ENCODE data around the gene NSMF. TPM values are rescaled to one million over a fixed set of nuclear protein-coding genes. Genes with fewer than 3 reads are reported as not detected.

Gene NSMF
- total and polyA plus RNA-seq, 2 experiments from 2014 or later, result 20.3 to 103 TPM

DNA sequence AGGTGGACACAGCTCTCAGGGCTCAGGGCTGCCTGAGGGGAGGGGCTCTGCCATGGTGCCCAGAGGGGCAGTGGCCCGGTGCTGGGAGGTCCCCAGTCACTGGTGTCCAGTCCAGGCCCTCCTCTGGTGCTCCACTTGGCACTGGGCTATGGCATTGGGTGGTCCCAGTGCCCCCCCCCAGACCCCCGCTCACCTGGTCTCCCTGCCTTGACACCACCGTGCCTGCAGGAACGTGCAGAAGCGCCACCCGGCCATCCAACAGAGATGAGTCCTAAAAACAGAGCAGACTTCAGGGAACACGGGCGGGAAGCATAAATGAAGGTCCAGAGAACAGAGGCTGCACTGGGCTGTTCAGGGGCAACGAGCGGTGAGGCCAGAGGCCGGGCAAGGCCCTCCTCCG is 42.3 kb upstream of the NSMF start (continued):
- TF ChIP-seq, protein P1, sequence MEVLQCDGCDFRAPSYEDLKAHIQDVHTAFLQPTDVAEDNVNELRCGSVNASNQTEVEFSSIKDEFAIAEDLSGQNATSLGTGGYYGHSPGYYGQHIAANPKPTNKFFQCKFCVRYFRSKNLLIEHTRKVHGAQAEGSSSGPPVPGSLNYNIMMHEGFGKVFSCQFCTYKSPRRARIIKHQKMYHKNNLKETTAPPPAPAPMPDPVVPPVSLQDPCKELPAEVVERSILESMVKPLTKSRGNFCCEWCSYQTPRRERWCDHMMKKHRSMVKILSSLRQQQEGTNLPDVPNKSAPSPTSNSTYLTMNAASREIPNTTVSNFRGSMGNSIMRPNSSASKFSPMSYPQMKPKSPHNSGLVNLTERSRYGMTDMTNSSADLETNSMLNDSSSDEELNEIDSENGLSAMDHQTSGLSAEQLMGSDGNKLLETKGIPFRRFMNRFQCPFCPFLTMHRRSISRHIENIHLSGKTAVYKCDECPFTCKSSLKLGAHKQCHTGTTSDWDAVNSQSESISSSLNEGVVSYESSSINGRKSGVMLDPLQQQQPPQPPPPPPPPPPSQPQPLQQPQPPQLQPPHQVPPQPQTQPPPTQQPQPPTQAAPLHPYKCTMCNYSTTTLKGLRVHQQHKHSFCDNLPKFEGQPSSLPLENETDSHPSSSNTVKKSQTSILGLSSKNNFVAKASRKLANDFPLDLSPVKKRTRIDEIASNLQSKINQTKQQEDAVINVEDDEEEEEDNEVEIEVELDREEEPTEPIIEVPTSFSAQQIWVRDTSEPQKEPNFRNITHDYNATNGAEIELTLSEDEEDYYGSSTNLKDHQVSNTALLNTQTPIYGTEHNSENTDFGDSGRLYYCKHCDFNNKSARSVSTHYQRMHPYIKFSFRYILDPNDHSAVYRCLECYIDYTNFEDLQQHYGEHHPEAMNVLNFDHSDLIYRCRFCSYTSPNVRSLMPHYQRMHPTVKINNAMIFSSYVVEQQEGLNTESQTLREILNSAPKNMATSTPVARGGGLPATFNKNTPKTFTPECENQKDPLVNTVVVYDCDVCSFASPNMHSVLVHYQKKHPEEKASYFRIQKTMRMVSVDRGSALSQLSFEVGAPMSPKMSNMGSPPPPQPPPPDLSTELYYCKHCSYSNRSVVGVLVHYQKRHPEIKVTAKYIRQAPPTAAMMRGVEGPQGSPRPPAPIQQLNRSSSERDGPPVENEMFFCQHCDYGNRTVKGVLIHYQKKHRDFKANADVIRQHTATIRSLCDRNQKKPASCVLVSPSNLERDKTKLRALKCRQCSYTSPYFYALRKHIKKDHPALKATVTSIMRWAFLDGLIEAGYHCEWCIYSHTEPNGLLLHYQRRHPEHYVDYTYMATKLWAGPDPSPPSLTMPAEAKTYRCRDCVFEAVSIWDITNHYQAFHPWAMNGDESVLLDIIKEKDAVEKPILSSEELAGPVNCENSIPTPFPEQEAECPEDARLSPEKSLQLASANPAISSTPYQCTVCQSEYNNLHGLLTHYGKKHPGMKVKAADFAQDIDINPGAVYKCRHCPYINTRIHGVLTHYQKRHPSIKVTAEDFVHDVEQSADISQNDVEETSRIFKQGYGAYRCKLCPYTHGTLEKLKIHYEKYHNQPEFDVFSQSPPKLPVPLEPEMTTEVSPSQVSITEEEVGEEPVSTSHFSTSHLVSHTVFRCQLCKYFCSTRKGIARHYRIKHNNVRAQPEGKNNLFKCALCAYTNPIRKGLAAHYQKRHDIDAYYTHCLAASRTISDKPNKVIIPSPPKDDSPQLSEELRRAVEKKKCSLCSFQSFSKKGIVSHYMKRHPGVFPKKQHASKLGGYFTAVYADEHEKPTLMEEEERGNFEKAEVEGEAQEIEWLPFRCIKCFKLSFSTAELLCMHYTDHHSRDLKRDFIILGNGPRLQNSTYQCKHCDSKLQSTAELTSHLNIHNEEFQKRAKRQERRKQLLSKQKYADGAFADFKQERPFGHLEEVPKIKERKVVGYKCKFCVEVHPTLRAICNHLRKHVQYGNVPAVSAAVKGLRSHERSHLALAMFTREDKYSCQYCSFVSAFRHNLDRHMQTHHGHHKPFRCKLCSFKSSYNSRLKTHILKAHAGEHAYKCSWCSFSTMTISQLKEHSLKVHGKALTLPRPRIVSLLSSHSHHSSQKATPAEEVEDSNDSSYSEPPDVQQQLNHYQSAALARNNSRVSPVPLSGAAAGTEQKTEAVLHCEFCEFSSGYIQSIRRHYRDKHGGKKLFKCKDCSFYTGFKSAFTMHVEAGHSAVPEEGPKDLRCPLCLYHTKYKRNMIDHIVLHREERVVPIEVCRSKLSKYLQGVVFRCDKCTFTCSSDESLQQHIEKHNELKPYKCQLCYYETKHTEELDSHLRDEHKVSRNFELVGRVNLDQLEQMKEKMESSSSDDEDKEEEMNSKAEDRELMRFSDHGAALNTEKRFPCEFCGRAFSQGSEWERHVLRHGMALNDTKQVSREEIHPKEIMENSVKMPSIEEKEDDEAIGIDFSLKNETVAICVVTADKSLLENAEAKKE (CRISPR knock-in tag; IDR thresholded peaks at IDR 0.05), result no peak
- TF ChIP-seq CREB1 (CRISPR knock-in tag; IDR thresholded peaks at IDR 0.05; ENCODE audit: low read depth), result no peak
- TF ChIP-seq NANOG (IDR thresholded peaks at IDR 0.05; ENCODE audit: borderline replicate concordance), result no peak
- TF ChIP-seq, protein P2, sequence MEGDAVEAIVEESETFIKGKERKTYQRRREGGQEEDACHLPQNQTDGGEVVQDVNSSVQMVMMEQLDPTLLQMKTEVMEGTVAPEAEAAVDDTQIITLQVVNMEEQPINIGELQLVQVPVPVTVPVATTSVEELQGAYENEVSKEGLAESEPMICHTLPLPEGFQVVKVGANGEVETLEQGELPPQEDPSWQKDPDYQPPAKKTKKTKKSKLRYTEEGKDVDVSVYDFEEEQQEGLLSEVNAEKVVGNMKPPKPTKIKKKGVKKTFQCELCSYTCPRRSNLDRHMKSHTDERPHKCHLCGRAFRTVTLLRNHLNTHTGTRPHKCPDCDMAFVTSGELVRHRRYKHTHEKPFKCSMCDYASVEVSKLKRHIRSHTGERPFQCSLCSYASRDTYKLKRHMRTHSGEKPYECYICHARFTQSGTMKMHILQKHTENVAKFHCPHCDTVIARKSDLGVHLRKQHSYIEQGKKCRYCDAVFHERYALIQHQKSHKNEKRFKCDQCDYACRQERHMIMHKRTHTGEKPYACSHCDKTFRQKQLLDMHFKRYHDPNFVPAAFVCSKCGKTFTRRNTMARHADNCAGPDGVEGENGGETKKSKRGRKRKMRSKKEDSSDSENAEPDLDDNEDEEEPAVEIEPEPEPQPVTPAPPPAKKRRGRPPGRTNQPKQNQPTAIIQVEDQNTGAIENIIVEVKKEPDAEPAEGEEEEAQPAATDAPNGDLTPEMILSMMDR (conservative IDR thresholded peaks at IDR 0.05; ENCODE audit: low read depth in 2 of 2), result no peak
- no peak for TF ChIP-seq POLR2AphosphoS5 (IDR thresholded peaks at IDR 0.05; ENCODE audit: low read depth)
- no peak for TF ChIP-seq ZNF114 (CRISPR knock-in tag; IDR thresholded peaks at IDR 0.05)
- TF ChIP-seq, protein P3, sequence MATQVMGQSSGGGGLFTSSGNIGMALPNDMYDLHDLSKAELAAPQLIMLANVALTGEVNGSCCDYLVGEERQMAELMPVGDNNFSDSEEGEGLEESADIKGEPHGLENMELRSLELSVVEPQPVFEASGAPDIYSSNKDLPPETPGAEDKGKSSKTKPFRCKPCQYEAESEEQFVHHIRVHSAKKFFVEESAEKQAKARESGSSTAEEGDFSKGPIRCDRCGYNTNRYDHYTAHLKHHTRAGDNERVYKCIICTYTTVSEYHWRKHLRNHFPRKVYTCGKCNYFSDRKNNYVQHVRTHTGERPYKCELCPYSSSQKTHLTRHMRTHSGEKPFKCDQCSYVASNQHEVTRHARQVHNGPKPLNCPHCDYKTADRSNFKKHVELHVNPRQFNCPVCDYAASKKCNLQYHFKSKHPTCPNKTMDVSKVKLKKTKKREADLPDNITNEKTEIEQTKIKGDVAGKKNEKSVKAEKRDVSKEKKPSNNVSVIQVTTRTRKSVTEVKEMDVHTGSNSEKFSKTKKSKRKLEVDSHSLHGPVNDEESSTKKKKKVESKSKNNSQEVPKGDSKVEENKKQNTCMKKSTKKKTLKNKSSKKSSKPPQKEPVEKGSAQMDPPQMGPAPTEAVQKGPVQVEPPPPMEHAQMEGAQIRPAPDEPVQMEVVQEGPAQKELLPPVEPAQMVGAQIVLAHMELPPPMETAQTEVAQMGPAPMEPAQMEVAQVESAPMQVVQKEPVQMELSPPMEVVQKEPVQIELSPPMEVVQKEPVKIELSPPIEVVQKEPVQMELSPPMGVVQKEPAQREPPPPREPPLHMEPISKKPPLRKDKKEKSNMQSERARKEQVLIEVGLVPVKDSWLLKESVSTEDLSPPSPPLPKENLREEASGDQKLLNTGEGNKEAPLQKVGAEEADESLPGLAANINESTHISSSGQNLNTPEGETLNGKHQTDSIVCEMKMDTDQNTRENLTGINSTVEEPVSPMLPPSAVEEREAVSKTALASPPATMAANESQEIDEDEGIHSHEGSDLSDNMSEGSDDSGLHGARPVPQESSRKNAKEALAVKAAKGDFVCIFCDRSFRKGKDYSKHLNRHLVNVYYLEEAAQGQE (IDR thresholded peaks at IDR 0.05; ENCODE audit: unreplicated experiment), result no peak
